ENCODE results near the gene MGLL.
"Not testable (repeated sequence)": the region's sequence is repeated elsewhere in the genome, so short reads cannot be mapped to it uniquely, and the experiment has no call there.

MGLL gene

DNA sequence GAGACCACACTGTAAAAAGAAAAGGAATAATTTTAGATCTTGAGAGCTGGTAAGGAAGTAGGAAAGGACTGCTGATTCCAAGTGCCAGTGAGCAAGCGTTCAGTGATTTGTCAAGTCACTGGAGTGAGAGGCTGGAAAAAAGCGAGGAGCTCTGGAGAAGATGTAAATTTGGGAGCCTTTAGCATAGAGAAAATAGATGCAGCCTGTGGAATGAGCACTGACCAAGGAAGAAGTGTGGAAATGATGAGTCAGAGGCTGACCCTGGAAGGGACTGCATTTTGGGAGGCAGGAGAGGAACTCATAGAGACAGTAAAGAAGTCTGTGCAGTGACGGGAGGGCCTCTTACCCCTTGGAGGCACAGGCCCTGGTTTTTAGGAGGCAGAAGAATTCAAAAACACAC is 166.7 kb downstream of the MGLL start:
- no peak for DNase-seq (ENCODE audit: low read depth in 2 of 2)

DNA sequence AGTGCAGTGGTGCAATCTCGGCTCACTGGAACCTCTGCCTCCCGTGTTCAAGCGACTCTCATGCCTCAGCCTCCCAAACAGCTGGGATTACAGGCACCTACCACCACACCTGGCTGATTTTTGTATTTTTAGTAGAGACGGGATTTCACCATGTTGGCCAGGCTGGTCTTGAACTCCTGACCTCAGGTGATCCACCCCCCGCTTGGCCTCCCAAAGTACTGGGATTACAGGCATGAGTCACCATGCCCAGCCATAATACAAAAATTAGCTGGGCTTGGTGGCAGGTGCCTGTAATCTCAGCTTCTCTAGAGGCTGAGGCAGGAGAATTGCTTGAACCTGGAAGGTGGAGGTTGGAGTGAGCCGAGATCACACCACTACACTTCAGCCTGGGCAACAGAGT is 167.3 kb downstream of the MGLL start:
- DNase-seq (ENCODE audit: low read depth in 2 of 2), result not testable (repeated sequence)

DNA sequence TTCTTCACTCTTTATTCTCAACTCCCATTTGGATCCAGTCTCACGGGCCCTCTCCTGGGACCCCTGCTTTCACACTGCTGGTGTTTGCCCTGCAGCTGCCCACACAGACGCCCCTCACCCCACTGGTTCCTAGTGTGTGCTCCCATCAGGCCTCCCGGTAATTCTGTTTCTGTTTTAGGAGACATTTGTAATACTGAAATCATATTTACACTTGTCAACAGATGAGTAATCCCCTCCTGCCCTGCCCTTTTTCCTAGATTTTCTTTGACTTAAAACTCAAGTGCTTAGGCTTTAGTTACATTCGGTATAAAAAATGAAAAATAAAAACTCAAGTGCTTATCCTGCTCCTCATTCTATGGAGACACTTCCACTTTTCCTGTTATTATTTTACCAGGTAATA is 167.9 kb downstream of the MGLL start:
- no peak for DNase-seq (ENCODE audit: low read depth in 2 of 2)

DNA sequence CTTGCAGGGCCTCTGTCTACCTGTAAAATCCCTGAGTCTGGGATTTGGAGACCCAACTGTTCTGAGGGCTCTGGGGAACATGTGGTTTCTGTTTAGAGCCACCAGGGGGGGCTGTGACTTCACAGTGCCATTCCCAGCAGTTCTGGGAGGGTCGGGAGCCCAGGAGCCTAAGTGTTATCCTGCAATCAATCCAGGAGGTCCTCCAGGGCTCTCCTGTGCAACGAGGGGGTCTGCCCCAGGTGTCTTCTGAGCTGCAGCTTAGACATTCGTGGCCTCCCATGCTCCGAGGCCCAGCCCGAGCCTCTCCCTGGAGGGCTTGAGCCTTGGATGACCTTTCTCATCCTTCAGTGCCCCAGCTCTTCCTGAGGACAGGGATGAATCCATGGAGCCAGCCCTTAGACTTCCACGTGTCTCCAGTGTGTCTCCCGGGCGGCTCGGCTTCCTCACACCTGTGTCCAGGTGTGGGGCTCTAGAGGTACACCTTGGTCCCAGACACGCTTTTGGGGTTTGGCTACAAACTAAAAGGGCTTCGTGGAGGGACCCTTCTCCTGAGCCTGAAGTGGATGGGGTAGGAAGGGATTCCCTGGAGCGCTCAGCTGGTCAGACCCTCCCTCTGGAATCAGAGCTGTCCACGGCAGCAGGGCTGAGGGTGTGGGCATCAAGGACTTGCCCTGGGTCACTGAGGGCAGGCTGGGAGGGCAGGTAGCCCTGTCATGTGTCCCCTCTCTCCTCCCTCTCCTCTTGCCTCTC is 169.9 kb downstream of the MGLL start:
- DNase-seq (ENCODE audit: low read depth in 2 of 2), result no peak

DNA sequence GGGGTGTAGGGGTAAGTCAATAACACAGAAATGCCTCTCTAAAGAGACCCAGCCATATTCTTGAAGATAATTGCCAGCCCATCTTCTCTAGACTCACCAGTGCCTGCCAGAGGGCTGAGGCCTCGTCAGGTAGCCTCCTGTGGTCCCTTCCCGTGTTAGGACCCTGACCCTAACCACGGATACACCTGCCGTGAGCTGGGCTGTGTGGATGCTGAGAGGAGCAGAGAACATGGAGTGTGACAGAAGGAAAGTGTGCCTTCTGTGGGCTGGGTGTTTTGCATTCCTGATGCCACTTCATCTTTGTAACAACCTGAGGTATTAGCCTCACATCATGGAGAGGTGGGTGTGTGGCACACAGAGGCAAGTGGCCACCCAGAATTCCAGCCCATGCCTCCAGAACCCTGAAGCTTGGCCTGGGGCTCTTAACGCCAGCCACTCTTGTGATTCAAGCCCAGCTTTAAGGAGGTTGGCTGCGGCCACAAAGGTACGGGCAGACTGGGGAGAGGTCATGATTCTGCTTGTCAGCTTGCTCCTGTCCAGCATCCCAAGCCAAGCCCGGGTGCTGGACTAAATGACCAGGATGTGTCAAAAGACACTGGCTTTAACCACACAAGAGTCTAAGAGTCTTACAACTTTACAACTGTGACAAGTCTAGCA is 170.7 kb downstream of the MGLL start:
- no peak for DNase-seq (ENCODE audit: low read depth in 2 of 2)

DNA sequence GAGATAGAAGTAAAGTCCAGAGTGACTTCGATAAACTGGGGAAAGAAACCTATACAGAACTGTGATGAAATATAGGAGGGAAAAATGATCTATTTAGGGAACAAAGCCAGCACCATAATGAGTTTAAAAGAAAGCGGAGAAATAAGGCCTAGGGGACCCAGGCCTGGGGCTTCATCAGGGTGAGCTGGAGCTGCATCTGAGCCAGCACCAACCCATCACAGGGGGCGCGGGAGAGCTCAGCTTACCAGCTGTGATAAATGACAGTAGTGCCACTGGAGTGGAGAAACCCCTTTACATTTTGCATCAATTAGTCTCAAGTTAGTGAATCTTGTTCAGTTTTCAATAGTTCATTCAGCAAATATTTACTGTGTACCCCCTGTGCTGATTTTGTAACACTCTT is 172.1 kb downstream of the MGLL start:
- DNase-seq (ENCODE audit: low read depth in 2 of 2), result no peak

DNA sequence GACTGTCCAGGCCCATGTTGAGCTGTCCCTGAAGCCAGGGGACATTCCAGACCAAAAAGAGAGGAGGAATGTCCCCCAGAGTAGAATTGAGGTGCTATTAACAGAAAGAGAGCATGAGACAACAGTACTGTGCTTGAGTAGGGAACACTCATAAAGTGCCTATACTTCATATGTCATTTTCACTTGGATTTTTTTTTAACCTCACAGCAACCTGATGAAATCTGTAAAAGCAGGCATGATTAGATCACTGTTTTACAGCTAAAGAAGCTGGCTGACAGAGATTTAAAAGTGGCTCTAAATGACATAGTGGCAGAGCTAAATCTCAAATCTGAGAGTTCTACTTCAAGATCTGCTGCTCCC is 174.5 kb downstream of the MGLL start:
- no peak for DNase-seq (ENCODE audit: low read depth in 2 of 2)

DNA sequence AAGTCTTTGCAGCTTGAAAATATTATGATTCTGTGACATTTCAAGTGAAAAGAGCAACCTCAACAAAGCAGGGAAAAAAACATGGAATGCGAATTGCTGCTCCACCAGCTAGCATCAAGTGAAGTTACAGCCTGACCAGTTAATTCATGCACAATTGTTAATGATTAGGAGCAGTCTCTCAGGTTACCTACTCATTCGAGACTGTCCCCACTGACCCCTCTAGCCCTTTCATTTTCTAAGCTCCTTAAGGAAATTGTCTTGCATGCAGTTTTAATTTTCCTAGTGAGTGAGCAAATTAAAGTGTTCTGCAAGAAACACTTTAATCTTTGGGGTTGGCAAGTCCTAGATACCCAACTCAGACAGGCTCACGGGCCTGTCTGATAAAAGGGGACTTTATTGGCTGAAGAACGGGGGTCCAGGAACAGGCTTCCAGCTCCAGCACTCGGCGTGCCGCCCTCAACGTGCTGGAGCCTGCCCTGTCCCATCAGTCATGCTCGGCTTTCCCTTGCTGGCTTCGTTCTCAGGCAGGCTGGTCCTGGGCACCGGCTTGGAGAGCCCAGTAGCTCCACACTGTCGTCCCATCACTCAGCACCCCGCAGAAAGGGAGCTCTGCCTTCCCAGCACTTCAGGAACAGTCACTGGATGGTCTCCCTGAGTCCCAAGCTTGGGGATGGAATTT is 175.0 kb downstream of the MGLL start:
- no peak for DNase-seq (ENCODE audit: low read depth in 2 of 2)

DNA sequence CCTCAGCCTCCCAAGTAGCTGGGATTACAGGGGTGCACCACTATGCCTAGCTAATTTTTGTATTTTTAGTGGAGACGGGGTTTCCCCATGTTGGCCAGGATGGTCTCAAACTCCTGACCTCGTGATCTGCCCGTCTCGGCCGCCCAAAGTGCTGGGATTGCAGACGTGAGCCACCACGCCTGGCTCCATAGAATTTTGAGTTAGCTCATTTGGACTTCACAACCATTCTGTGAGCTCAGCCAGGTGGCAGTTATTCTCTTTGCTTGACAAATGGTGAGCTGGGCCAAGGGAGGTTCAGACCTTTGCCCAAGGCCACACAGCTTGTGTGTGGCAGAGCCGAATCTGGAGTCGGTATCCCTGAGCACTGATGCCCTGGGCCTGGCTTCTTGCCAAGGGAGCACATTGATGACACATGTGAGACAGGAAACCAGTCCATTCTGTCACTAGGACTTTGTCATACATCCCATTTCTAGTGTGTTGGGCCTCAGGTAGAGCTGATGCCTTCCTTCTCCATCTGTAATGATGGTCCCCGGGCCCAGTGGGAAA is 175.7 kb downstream of the MGLL start:
- no peak for DNase-seq (ENCODE audit: low read depth in 2 of 2)

DNA sequence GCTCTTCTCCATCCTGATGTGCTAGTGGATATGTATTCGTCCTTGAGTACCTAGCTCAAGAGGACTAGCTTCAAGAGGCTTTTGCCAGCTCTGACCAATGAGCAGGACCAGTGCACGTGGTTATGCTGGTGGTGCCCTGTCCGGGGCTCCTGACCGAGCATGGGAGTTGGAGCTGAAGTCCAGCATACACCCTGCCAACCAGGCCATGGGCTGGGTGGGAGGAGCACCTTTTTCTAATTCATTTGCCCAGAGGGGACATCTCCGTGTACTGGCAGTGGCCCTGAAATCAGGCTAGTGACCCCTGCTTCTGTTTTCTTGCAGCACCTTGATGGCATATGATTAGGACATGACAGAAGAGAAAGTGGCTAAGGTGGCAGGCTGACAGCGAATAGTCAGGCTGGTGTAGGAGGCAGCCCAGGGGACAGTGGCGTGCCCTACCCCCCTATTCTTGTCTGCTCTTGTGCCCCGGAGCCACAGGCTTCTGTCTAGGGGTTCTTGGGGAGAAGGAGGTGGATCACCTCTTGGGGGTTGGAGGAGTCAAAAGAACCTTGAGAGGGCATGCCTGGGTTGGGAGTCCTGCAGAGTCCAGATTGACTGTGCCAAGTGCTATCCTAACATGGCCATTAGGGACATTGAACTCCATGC is 176.8 kb downstream of the MGLL start:
- no peak for DNase-seq (ENCODE audit: low read depth in 2 of 2)

DNA sequence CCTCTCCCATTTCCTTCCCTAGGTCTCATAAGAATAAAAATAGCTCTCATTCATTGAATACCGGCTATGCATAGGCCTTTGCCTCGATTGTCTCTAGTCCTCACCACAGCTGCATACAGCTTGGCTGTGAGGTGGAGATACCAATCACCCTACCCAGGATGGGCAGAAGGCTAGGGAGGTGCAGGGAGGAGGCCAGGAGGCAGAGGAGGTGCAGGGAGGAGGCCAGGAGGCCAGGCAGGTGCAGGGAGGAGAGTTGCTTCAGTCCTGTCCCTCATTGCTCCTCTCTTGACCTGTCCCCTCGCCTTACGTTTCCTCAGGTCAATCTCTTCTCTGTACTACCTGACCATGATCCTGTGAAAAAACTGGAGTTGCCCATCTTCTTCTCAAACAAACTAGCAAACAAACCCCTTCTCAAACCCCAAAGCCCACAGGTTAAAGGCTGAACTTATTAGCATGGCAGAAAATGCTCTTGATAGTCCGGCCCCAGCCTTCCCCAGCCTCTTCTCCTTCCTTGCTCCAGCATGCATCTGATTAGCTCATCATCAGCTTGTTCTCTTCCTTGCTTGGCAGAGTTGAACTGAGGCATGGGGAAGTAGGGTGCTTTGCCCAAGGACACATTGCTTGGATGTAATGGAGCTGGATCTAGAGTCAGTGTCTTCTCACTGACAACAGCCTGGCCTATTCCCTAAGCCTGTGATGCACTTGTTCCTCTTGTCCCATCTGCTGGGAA is 177.5 kb downstream of the MGLL start:
- no peak for DNase-seq (ENCODE audit: low read depth in 2 of 2)

DNA sequence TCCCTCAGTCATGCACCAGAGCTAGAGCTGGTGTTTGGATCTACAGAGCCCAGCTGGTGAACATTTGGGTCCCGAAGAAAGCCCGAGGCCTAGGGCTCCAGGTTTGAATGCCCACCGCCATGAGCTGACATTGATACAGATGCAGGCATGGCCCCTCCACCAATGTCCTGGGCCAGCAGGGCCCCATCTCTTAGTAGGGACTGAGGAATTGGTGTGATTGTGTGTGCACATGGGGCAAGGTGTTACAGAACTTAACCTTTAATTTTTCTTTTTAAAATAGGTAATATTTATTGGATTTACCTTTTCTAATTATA is 182.3 kb downstream of the MGLL start:
- DNase-seq (ENCODE audit: low read depth in 2 of 2), result no peak

DNA sequence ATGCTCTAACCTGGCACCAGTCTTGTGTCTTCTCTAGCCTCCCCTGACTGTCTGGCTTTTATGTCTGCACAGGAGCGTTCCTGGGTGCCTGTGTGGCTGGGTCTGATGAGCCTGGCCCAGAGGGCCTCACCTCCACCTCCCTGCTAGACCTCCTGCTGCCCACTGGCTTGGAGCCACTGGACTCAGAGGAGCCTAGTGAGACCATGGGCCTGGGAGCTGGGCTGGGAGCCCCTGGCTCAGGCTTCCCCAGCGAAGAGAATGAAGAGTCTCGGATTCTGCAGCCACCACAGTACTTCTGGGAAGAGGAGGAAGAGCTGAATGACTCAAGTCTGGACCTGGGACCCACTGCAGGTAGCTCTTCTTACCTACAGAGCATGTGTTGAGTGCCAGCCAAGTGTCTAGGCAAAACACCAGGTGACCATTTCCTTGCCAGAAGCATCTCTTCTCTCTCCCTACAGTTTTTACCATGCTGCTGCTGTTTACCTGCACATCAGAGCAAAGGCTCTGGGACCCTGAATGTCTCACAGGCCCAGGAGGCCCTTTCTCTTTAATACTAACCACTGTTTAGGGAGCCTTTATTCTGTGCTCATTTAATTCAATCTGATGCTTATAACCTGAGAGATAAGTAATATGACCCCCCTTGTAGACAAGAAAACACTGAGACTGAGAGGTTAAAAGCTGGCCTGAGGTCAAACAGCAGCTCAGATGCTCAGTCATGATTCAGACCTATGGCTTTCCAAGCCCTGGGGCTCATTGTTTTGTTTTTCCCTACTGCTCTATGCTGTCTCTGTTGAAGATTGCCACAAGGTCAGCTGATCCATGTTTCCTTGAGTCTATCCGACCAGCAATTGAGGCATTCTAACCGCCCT is 182.9 kb downstream of the MGLL start:
- DNase-seq (ENCODE audit: low read depth in 2 of 2), result no peak

Data from stimulated activated CD8-positive, alpha-beta memory T cell treated with anti-CD3 and anti-CD28 coated beads, Interleukin-2, amount 100 ng/mL, for 1 hour (primary cell).